ENCODE results near the gene PPID. TPM values are rescaled to one million over a fixed set of nuclear protein-coding genes. Genes with fewer than 3 reads are reported as not detected.

PPID gene
- total RNA-seq, 1 experiment from 2014 or later = 53.5 TPM

DNA sequence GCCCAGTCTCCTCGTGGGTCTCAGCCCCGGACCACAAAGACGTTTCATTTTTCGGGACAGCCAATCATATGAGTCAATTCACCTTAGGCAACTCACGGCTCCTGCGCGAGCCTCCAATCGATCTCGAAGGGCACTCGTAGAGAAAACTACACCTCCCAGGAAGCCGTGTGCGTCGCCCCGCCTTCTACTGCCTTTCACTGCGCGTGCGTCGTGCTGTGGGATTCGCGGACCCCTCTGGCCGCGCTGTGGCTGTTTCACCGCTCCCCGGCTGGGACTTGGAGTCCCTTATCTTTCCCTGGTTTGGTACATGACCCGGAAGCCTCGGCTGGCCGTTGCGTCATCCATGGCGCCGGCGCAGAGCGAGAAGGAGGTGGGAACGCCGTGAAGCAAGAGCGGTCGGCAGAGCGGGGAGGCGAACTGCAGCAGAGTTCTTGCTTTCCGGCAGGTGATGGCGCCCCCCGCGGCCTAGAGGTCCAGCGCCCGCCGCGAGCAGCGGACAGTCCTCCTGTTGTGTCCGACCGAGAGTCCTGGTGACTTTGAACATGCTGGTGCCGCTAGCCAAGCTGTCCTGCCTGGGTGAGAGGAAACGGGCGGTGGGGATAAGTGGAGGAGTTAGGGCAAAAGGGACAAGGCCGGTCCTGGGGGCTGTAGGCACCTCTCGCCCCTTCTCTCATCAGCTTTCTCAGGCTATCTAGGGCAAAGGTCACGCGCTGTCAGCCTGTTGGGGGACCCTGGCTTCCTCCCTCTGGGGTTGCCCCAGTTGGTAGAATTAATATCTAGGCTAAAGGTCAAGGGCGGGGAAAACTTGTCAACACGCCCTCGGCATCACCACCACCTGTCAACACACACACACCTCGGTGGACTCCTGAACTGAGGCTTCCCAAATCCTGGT lies 51.0 kb downstream of the PPID start, which contains the start of gene ETFDH:
ETFDH (plus strand) TSS at position 382 of the 892 bp plus-strand sequence; CDS start at position 543, 161 bp downstream.
- H4K91ac ChIP-seq (ENCODE audit: insufficient read length, low read depth, low read length) = no peak within 1 kb of the TSS
- no peak within 1 kb of the TSS for H3K56ac ChIP-seq (ENCODE audit: insufficient read length, low read depth, low read length)
- H3K9me3 Mint-ChIP-seq = no peaks in the 10 kb centered on the region
- peak within 1 kb of the TSS; percentile 95 for H3K4me2 ChIP-seq (ENCODE audit: insufficient read depth, insufficient read length, low read length)
- H3K4me1 ChIP-seq (ENCODE audit: insufficient read depth, low read length) = no peaks in the 10 kb centered on the region
- H3K9me3 ChIP-seq (ENCODE audit: control insufficient read depth, low read depth, low read length) = no peaks in the 10 kb centered on the region
- H2BK5ac ChIP-seq (ENCODE audit: insufficient read length, low read length) = no peak within 1 kb of the TSS
- no peak within 1 kb of the TSS for H2BK12ac ChIP-seq (ENCODE audit: insufficient read length, low read depth, low read length)
- no peaks in the 10 kb centered on the region for H3K79me1 ChIP-seq (ENCODE audit: insufficient read depth, low read depth, low read length, poor library complexity, severe bottlenecking)
- H3K4ac ChIP-seq (ENCODE audit: low read depth, low read length) = peak within 1 kb of the TSS; percentile 46; the same call in 1 of the 2 replicates
- peaks cover 5% of the 10 kb centered on the region; the same call in 1 of the 2 replicates for H3K79me2 ChIP-seq (ENCODE audit: insufficient read depth, low read length)
- peaks cover 5 to 11% (median 9%) of the 10 kb centered on the region in 3 experiments for H3K36me3 Mint-ChIP-seq (ENCODE audit: insufficient read depth in 1 of 3, low read depth in 3 of 3)
- no peak within 1 kb of the TSS for H2BK15ac ChIP-seq (ENCODE audit: low read depth, low read length)
- no peak within 1 kb of the TSS for H2BK120ac ChIP-seq (ENCODE audit: low read depth, low read length, poor library complexity, severe bottlenecking)
- no peaks in the 10 kb centered on the region for H3K27me3 ChIP-seq (ENCODE audit: insufficient read depth, low read length)
- H4K20me1 ChIP-seq (ENCODE audit: control insufficient read depth, insufficient read depth, insufficient read length) = no peaks in the 10 kb centered on the region
- no peaks in the 10 kb centered on the region for H3K27me3 Mint-ChIP-seq (ENCODE audit: low read depth)
- peak within 1 kb of the TSS; percentile 79 for H3K9ac ChIP-seq (ENCODE audit: extremely low read depth, insufficient read length, low read length)
- H4K8ac ChIP-seq (replicated peaks; ENCODE audit: insufficient read length, low read depth, low read length) = no peak within 1 kb of the TSS
- peak within 1 kb of the TSS; percentile 96 to 99 (median 97) for H3K27ac Mint-ChIP-seq
- DNase-seq = peak; percentile 99
- peak within 1 kb of the TSS; percentile 14 for H4K5ac ChIP-seq (ENCODE audit: insufficient read length, low read depth, low read length)
- H2AK5ac ChIP-seq (ENCODE audit: insufficient read length, low read length) = no peak within 1 kb of the TSS
- H3T11ph ChIP-seq (ENCODE audit: low read length) = no peak within 1 kb of the TSS
- peak within 1 kb of the TSS; percentile 7 for H3K23ac ChIP-seq (ENCODE audit: insufficient read length, low read depth, low read length)
- WGBS (ENCODE audit: extremely low coverage, insufficient read length, low lambda C conversion rate) = no CpG with 5 or more reads among the region's 60 CpGs
- H3K4me3 Mint-ChIP-seq = peak within 1 kb of the TSS; percentile 98 to 99
- peak within 1 kb of the TSS; percentile 81 for H3K18ac ChIP-seq (ENCODE audit: insufficient read length, low read depth, low read length)
- peaks cover 13% of the 10 kb centered on the region for H3K23me2 ChIP-seq (ENCODE audit: insufficient read length, low read depth, low read length, poor library complexity, severe bottlenecking)
- H2AFZ ChIP-seq (ENCODE audit: low read length) = no peak within 1 kb of the TSS
- no peak within 1 kb of the TSS for H2BK20ac ChIP-seq (ENCODE audit: low read depth, low read length, poor library complexity, severe bottlenecking)
- no peak within 1 kb of the TSS for H3K27ac ChIP-seq (ENCODE audit: insufficient read length, low read depth, low read length)
- TF ChIP-seq CTCF (conservative IDR thresholded peaks at IDR 0.05) = peak; percentile 61
- peaks cover 11 to 15% of the 10 kb centered on the region in 2 experiments for H3K4me1 Mint-ChIP-seq
- H3K14ac ChIP-seq (ENCODE audit: insufficient read depth, low read length) = peak within 1 kb of the TSS; percentile 98
